ENCODE measurements around the gene RFNG. TPM values are rescaled to one million over a fixed set of nuclear protein-coding genes. Genes with fewer than 3 reads are reported as not detected.

Gene RFNG
- total RNA-seq, 4 donors from 2014 or later, result 22.5 to 66.9 (median 49.0) TPM

GRCh38 chr17:82077617-82078358 lies 26.2 kb upstream of the RFNG start:
- no peak for TF ChIP-seq CTCF (IDR thresholded peaks at IDR 0.05; ENCODE audit: low read depth)

- TF ChIP-seq CTCF (IDR thresholded peaks at IDR 0.05; ENCODE audit: low read depth), result no peak
These were observed 25.4 kb upstream of the RFNG start for GRCh38 chr17:82076785-82077591.

- no peak for TF ChIP-seq CTCF (IDR thresholded peaks at IDR 0.05; ENCODE audit: low read depth)
These were observed 24.6 kb upstream of the RFNG start for GRCh38 chr17:82076018-82076784.

GRCh38 chr17:82073446-82073845 lies 21.8 kb upstream of the RFNG start:
- no peak for TF ChIP-seq CTCF (IDR thresholded peaks at IDR 0.05; ENCODE audit: low read depth)

GRCh38 chr17:82072827-82073226 lies 21.2 kb upstream of the RFNG start:
- no peak for TF ChIP-seq CTCF (IDR thresholded peaks at IDR 0.05; ENCODE audit: low read depth)

GRCh38 chr17:82070611-82071010 lies 19.0 kb upstream of the RFNG start:
- no peak for TF ChIP-seq CTCF (IDR thresholded peaks at IDR 0.05; ENCODE audit: low read depth)
